MCF 10A (cell line): Measurements from ENCODE around the gene PTPRN2. TPM values are rescaled to one million over a fixed set of nuclear protein-coding genes. Genes with fewer than 3 reads are reported as not detected.

Source experiments
- BruUV-seq: library from RNA; stranded (reverse); fragments of 400-500 nt; replicated peaks from 2 replicates; lab custom pipeline; 2021; lab: Mats Ljungman, UMichigan
- CTCF ChIA-PET: fragments of 300-600 bp; sonication (Branson Sonifier 250); formaldehyde crosslinking; extraction: SDS; loops from one replicate; lab custom pipeline; 2021; ENCODE audit warnings: antibody characterized with exemption, inconsistent platforms; lab: Yijun Ruan, JAX
- POLR2A ChIA-PET: fragments of 300-600, 350-650 bp; sonication (Branson Sonifier 250); formaldehyde crosslinking; extraction: SDS; loops from one replicate; lab custom pipeline; 2020; ENCODE audit warnings: antibody characterized with exemption, inconsistent platforms; lab: Yijun Ruan, JAX
- DNase-seq: peaks from one replicate; pipeline ENCODE4 v3.0.0-alpha.2; 2018; ENCODE audit not compliant: unreplicated experiment
- H3K27ac Mint-ChIP-seq: one replicate; pipeline ENCODE4 v1.8.0; 2022; ENCODE audit warnings: mild to moderate bottlenecking, low read depth, mixed read lengths; ENCODE audit not compliant: unreplicated experiment
- H3K27me3 Mint-ChIP-seq: one replicate; pipeline ENCODE4 v1.8.0; 2022; ENCODE audit warnings: mixed read lengths; ENCODE audit not compliant: insufficient read depth, unreplicated experiment
- H3K36me3 Mint-ChIP-seq: one replicate; pipeline ENCODE4 v1.8.0; 2022; ENCODE audit warnings: mild to moderate bottlenecking, moderate library complexity, mixed read lengths; ENCODE audit not compliant: insufficient read depth, unreplicated experiment
- H3K4me1 Mint-ChIP-seq: one replicate; pipeline ENCODE4 v1.8.0; 2022; ENCODE audit warnings: mixed read lengths; ENCODE audit not compliant: insufficient read depth, unreplicated experiment
- H3K4me3 Mint-ChIP-seq: one replicate; pipeline ENCODE4 v1.8.0; 2022; ENCODE audit warnings: mild to moderate bottlenecking, moderate library complexity, mixed read lengths; ENCODE audit not compliant: unreplicated experiment
- H3K9me3 Mint-ChIP-seq: one replicate; pipeline ENCODE4 v1.8.0; 2022; ENCODE audit warnings: mixed read lengths; ENCODE audit not compliant: unreplicated experiment
- CTCF ChIP-seq: fragments of 200-600 bp; IDR thresholded peaks from one replicate; pipeline ENCODE4 v1.8.0; 2022; ENCODE audit warnings: antibody characterized with exemption, mild to moderate bottlenecking; ENCODE audit not compliant: unreplicated experiment
- intact Hi-C: fragments of 100-400 bp; cut with micrococcal nuclease; formaldehyde crosslinking; loops from 2 replicates; pipeline ENCODE4 v1.14.1; 2022
- total RNA-seq: library from RNA; stranded (reverse); gene quantifications from 2 replicates; pipeline ENCODE4 v1.2.3, GENCODE V29; 2022

PTPRN2 gene
- total RNA-seq, 1 experiment from 2014 or later = 4.5 TPM

GRCh38 chr7:157758468-157759245 is 829.0 kb downstream of the PTPRN2 start:
- Mint-ChIP-seq H3K4me3 (no peak overlapping the region), H3K9me3 (peaks cover 10% of the 10 kb centered on the region), H3K27ac (no peak overlapping the region), H3K36me3 (no peaks in the 10 kb centered on the region), H3K4me1 (no peaks in the 10 kb centered on the region), H3K27me3 (no peaks in the 10 kb centered on the region)
- intact Hi-C loops = no loop called here
- no peak for DNase-seq
- BruUV-seq = no TSS peak
- POLR2A ChIA-PET = no interaction called here
- no peak for TF ChIP-seq CTCF
- CTCF ChIA-PET = interaction anchor here (0.6 kb wide), 1 partner anchor 326 kb away, joined by 3 read pairs; no protein-coding TSS in a partner anchor

- no TSS peak for BruUV-seq
Observed at GRCh38 chr7:157757776-157758467, 829.7 kb downstream of the PTPRN2 start.

GRCh38 chr7:157757211-157757610 is 830.4 kb downstream of the PTPRN2 start:
- Mint-ChIP-seq H3K27me3 (no peaks in the 10 kb centered on the region), H3K27ac (no peak overlapping the region), H3K9me3 (peaks cover 20% of the 10 kb centered on the region), H3K4me1 (no peaks in the 10 kb centered on the region), H3K4me3 (no peak overlapping the region), H3K36me3 (no peaks in the 10 kb centered on the region)
- DNase-seq = no peak
- no peak for TF ChIP-seq CTCF
- intact Hi-C loops = no loop called here
- CTCF ChIA-PET = interaction anchor here (0.6 kb wide), 1 partner anchor 483 kb away, joined by 3 read pairs; no protein-coding TSS in a partner anchor
- POLR2A ChIA-PET = no interaction called here
- no TSS peak for BruUV-seq

More at GRCh38 chr7:157757776-157758467, 829.7 kb downstream of the PTPRN2 start:
- no peak for TF ChIP-seq CTCF
- Mint-ChIP-seq H3K4me1 (no peaks in the 10 kb centered on the region), H3K36me3 (no peaks in the 10 kb centered on the region), H3K27ac (no peak overlapping the region), H3K4me3 (no peak overlapping the region), H3K27me3 (no peaks in the 10 kb centered on the region), H3K9me3 (peaks cover 13% of the 10 kb centered on the region)
- ChIA-PET POLR2A (no interaction called here), CTCF (no interaction called here)
- intact Hi-C loops = no loop called here
- DNase-seq = no peak

- ChIA-PET POLR2A (no interaction called here), CTCF (no interaction called here)
- Mint-ChIP-seq H3K27ac (no peak overlapping the region), H3K4me1 (no peaks in the 10 kb centered on the region), H3K27me3 (no peaks in the 10 kb centered on the region), H3K4me3 (no peak overlapping the region), H3K36me3 (no peaks in the 10 kb centered on the region), H3K9me3 (peaks cover 21% of the 10 kb centered on the region)
- BruUV-seq = no TSS peak
- DNase-seq = no peak
- TF ChIP-seq CTCF = no peak
- intact Hi-C loops = no loop called here
Observed at GRCh38 chr7:157755741-157756140, 831.9 kb downstream of the PTPRN2 start.
